ENCODE measurements around the gene PLOD3.
A peak's percentile ranks its signal among the peaks of the same experiment; 100 is the strongest.
"Not testable (repeated sequence)": the region's sequence is repeated elsewhere in the genome, so short reads cannot be mapped to it uniquely, and the experiment has no call there.

The PLOD3 gene

GRCh38 chr7:101217388-101218235 is at the start of gene PLOD3, which contains the start of gene ZNHIT1:
TSS of gene PLOD3 (minus strand) at chr7:101217581. CDS start at chr7:101217274, 307 bp downstream.
TSS of gene ZNHIT1 (plus strand) at chr7:101218165. CDS start at chr7:101218196, 31 bp downstream.
- peak; percentile 83 to 91 (median 87) for DNase-seq (ENCODE audit: low read depth in 2 of 3, low spot score in 2 of 3)

- no peak for DNase-seq (ENCODE audit: low read depth in 2 of 3, low spot score in 2 of 3)
These were observed 48.5 kb upstream of the PLOD3 start for GRCh38 chr7:101265622-101266516.

GRCh38 chr7:101264102-101264706 is 46.8 kb upstream of the PLOD3 start:
- DNase-seq (ENCODE audit: low read depth in 2 of 3, low spot score in 2 of 3): not testable (repeated sequence)

DNA sequence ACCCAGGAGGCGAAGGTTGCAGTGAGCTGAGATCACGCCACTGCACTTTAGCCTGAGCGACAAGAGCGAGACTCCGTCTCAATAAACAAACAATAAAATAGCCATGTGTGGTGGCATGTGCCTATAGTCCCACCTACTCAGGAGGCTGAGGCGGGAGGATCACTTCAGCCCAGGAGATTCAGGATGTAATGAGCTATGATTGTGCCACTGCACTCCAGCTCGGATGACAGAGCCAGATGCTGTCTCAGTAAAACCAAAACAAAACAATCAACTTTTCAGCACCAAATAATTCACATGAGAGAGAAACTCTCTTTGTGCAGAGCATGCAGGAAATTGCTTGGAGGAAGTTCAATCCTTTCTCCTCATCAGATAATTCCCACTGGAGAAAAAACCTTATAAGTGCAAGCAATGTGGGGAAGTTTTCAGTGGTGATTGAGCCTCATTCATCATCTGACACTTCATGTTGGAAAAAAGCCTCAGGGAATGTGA is 40.9 kb upstream of the PLOD3 start:
- DNase-seq (ENCODE audit: low read depth in 2 of 3, low spot score in 2 of 3): no peak

- DNase-seq (ENCODE audit: low read depth in 2 of 3, low spot score in 2 of 3): no peak
These were observed 38.4 kb upstream of the PLOD3 start for GRCh38 chr7:101255796-101256195.

DNA sequence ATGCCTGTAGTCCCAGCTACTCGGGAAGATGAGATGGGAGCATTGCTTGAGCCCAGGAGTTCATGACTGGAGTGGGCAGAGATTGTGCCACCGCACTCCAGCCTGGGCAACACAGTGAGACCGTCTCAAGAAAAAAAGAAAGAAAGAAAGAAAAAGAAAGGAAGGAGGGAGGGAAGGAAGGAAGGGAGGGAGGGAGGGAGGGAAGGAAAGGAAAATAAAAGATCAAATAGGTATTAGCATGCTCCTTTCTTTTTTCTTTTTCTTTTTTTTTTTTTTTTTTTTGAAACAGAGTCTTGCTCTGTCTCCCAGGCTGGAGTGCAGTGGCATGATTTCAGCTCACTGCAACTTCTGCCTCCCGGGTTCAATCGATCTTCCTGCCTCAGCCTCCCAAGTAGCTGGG is 35.8 kb upstream of the PLOD3 start:
- DNase-seq (ENCODE audit: low read depth in 2 of 3, low spot score in 2 of 3): not testable (repeated sequence)

DNA sequence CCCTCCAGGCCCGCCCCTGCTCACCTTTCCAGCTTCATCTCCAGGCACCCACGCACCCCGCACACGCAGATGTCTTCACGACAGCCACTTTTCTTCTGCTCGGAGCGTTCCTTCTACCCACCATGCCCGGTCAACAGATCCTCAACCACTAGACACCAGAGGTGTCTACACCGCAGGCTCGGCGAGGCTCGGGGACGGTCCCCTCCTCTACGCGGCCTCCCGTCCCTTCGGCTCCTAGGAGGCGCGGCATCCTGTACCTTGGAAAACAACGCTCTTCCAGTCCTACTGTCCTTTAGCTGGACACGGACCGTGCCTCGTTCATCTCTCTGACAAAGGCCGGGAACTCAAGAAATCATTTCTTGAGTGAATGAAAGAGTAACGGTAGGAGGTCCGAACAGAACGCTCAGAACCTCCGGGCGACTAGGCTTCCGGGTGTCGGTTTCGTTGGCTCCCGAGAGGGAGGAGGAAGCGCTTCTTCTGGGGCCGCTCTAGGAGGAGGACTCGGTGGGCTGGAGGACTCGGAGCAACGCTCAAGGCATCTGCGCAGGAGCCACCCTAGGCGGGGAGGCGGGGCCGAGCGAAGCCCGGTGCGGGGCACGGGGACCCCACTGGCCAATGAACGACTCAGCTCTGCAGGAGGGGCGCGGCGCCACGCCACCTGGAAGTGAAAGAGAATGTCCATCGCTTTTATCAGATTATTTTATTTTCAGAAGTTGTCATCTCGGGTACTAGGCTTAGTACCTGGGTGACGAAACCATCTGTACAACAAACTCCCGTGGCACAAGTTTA is 34.7 kb upstream of the PLOD3 start:
- DNase-seq (ENCODE audit: low read depth in 2 of 3, low spot score in 2 of 3): peak; percentile 93 to 98 (median 94)

DNA sequence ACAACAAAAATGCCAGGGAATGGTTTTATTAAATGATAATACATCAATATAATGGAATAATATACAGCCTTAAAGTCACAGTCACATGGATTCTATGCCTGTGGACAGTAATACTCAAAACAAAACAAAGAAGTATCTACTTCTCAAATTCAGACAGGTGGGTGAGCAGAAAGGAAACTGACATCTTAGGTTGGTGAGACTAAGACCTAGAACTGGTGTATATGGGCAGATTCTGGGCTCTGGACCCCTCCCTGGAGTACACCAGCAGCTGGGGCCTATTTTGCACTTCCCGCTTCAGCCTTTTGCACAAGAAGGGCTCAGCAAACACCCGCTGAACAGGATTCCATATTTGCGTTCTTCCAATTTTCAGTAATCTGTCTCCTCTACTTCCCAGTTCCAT is 32.9 kb upstream of the PLOD3 start:
- no peak for DNase-seq (ENCODE audit: low read depth in 2 of 3, low spot score in 2 of 3)

GRCh38 chr7:101248276-101248675 is 30.9 kb upstream of the PLOD3 start:
- DNase-seq (ENCODE audit: low read depth in 2 of 3, low spot score in 2 of 3): no peak

DNA sequence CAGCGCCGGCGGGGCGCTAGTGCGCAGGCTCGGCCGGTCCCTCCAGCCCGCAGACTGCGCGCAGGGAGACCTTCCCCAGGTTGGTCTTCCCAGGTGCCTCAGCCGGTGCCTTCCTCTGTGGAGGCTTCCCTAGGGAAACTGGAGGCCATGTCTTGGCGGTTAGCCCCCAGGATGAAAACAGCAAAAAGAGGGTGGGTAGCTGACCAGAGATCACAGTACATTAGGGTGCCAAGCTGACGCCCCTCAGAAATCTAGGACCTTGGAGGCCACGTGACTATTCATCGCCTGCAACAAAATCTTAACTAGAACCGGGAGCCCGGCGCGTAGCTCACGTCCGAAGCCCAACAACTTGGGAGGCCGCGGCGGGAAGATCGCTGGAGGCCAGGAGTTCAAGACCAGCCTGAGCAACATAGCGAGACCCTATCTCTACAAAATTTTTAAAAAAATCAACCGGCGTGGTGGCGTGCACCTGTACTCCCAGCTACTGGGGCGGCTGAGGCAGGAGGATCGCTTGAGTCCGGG is 27.8 kb upstream of the PLOD3 start:
- DNase-seq (ENCODE audit: low read depth in 2 of 3, low spot score in 2 of 3): no peak

GRCh38 chr7:101244375-101245146 is 27.2 kb upstream of the PLOD3 start, which contains the start of gene FIS1:
TSS of gene FIS1 (minus strand) at chr7:101245081. CDS start at chr7:101245004, 77 bp downstream.
- DNase-seq (ENCODE audit: low read depth in 2 of 3, low spot score in 2 of 3): peak; percentile 87 to 95 (median 88)

GRCh38 chr7:101243646-101244374 is 26.4 kb upstream of the PLOD3 start:
- peak in 1 of 3 experiments; percentile 51 for DNase-seq (ENCODE audit: low read depth in 2 of 3, low spot score in 2 of 3)

GRCh38 chr7:101241443-101242349 is 24.3 kb upstream of the PLOD3 start:
- DNase-seq (ENCODE audit: low read depth in 2 of 3, low spot score in 2 of 3): no peak

- no peak for DNase-seq (ENCODE audit: low read depth in 2 of 3, low spot score in 2 of 3)
These were observed 23.6 kb upstream of the PLOD3 start for GRCh38 chr7:101241015-101241363.

DNA sequence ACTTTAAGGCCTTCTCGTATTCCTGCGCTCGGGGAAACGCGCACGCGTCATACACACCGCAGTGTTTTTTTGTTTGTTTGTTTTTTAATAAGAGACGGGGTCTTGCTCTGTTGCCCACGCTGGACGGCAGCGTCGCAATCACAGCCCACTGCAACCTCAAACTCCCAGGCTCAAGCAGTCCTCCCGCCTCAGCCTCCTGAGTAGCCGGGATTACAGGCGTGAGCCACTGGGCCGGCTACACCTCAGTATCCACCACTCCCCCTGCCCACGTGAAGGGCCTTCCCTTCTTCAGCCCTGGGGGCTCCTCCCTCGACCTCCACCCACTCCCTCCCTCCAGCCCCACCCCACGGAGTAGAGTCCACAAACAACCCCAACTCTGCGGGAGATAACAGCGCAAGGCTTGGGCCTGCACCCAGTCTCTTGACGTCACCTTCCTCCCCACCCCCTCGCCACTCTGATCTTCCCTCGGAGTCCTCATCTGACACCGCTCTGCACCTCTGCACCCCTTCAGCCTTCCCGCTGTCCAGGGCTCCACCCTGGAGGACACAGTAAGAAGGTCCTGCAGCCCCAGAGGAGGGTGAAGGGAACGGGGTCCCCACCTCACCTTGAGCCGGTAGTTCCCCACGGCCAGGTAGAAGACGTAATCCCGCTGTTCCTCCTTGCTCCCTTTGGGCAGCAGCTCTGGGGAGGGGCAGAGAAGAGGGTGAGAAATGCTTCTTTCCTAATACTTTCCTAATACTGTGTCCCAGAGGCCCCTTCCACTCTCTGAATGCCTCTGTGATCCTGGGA is 23.0 kb upstream of the PLOD3 start:
- no peak for DNase-seq (ENCODE audit: low read depth in 2 of 3, low spot score in 2 of 3)

GRCh38 chr7:101239951-101240220 is 22.5 kb upstream of the PLOD3 start:
- no peak for DNase-seq (ENCODE audit: low read depth in 2 of 3, low spot score in 2 of 3)
